T-helper 22 cell (primary cell): Measurements from ENCODE around the gene PSMD13.

ENCODE experiments used
- DNase-seq: peaks from one replicate; pipeline ENCODE4 v3.0.0-alpha.2; 2020; ENCODE audit warnings: low read depth

PSMD13 gene

DNA sequence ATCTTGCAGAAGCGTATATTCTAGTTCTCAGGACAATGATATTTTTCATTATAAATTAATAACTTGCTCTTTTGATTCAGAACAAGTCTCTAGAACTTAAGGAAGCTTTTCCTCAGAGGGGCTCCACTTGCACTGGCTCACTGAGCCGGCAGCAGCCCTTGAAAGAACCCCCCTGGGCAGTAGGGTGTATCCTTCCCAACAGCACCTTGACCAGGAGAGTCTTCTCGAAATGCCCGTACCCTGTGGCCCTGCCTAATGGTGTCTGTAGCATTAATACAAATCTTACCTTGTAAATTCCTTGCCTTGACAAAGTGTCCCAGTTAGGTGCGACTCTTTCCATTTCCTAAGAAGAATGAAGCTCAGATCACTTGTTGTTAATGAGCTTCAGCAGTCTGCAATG is 13.5 kb downstream of the PSMD13 start:
- no peak for DNase-seq

- peak; percentile 54 for DNase-seq
These were observed 14.0 kb downstream of the PSMD13 start for GRCh38 chr11:250740-251299.

GRCh38 chr11:251550-251949 is 14.8 kb downstream of the PSMD13 start:
- no peak for DNase-seq

- DNase-seq = no peak
These were observed 15.9 kb downstream of the PSMD13 start for GRCh38 chr11:252666-253065.

DNA sequence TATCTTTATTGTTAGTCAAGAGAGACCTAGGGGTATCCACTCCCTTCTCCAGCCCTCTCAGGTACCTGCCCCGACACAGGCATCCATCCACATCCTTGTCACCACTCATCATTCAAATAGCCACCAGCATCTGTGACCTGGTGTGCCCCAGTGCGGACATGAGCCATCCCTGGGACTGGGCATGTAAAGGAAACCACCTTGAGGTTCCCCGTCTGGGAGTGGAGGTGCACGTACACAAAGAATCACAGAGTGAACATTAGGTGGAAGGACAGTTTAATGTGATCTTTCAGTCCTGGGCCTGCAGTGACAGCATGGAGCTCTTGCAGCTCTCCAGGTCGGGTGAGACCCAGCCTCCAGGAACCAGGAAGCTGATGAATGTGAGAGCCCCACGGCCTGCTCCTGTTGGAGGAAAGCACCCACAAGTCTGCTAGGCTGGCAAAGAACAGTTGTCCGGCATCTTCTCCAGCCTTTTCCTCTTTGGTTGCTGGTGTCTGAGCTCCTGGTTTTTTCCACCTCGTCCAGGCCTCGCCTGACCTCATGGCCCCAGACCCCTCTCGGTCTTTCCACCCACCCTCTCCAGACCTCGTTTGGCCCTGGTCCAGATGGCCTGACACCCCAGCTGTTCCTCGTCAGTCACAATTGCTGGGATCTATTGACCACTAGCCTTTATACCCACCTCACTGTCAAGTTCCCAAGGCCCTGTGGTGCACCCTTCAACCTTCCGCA is 16.5 kb downstream of the PSMD13 start:
- no peak for DNase-seq

DNA sequence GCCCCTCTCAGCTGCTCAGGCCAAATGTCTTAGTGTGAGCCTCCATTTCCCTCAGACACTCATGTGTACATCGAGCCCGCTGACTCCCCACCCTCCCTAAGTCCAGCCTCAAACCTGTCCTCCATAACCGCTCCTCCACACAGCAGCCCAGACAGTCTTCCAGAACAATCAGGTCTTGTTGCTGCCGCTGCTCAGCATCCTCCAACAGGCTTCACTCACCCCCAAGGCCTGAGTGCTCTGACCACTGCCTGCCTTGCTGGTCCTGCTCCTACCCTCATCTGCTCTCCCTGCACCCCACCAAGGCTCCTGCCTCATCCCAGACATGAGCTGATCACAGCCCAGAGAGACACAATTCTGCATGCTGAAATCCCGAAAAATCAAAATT is 17.1 kb downstream of the PSMD13 start:
- no peak for DNase-seq

DNA sequence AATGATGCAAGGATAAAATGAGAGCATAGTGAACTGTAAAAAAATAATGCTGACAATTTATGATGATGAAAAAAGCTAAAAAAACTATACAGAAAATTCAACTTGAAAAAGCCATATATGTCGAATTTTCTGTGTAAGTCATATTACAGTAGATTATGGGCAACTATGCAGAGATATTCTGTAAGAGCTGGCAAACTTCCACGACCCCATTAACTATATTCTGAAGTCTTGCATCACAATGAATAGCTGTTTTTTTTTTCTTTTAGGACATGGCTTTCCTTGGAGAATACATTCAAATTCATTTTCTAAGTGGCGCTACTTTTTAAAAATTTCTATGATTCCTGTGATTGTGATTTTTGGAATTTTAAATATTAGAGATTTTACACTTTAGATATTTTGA is 18.4 kb downstream of the PSMD13 start:
- no peak for DNase-seq

DNA sequence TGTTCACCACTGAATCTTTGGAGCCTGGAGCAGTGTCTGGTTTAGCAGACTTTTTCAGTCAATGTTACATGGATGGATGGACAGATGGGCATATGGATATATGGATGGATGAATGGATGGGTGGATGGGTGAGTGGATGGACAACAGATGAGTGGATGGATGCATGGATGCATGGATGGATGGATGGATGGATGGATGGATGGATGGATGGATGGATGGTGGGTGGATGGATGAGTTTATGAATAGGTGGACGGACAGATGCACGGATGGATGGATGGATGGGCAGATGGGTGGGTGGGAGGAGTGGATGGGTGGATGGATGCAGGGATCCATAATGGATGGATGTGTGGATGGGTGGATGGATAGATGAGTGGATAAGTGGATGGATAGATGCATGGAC is 19.0 kb downstream of the PSMD13 start:
- DNase-seq = no peak

DNA sequence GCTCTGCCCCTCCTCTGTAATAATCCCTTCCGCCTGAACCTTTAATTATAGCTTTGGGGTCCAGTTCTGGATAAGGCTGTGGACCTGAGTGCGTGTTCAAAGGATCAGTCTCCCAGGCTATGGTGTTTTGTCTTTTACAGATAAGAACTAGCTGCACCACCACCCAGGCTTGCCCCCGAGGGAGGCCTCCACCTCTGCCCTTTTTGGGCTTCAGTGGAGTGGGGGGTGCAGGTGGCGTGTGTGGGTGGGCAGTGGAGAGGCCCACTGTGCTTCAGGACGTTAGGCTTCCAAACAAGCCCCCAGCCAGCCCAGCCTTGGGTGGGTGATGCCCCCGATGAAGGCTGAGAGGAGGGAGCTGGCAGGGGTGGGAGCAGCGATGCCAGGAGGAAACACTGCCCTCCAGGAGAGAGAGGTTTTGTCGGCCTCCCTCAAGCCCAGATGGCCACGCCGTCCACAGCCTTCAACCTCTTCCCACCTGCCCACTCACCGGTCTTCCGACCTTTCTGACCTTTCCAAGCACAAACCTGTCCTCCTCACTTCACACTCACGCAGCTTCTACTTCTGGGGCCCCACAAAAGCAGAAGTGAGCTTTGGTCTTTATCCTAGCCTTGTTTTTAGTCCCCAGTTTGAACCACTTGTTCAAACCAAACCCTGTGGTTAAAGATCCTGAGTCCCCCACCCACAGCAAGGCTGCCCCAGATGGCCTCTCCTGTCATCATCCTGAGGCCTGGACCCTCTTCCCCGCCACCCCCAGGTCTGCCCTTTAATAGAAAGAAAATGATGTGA is 20.4 kb downstream of the PSMD13 start:
- no peak for DNase-seq

- no peak for DNase-seq
These were observed 21.2 kb downstream of the PSMD13 start for GRCh38 chr11:257766-258493.

DNA sequence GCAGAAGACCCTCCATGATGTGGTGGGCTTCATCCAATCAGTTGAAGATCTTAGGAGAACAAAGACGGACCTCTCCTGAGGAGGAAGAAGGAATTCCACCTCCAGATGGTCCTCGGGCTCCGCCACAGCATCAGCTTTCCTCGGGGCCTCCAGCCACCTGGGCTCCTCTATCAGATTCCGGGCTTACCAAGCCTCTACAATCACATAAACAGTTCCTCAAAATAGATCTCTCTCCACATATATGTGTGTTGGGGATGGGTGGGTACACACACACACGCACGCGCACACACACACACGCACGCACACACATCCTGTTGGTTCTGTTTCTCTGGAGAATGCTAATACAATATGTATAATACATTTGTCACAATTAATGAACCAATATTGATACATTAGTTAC is 22.6 kb downstream of the PSMD13 start:
- no peak for DNase-seq

- DNase-seq = no peak
These were observed 24.8 kb downstream of the PSMD13 start for GRCh38 chr11:261624-262023.

GRCh38 chr11:266676-267439 is 30.1 kb downstream of the PSMD13 start:
- no peak for DNase-seq

GRCh38 chr11:267491-267994 is 30.8 kb downstream of the PSMD13 start:
- DNase-seq = peak; percentile 53

DNA sequence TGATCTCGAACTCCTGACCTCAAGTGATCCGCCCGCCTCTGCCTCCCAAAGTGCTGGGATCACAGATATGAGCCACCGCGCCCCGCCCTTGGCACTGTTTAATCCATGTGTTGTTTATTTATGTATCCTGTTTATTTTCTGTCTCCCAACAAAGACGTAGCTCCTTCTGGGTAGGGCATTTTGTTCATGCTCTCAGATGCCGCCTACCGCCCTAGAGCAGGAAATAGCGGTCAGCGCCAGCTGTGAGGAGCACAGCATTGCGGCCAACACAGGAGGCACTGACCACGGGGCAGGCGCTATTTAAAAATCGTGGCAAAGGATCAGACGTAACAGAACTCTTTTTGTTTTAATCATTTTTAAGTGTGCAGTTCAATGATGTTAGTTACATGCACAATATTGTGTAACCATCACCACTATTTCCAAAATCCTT is 32.0 kb downstream of the PSMD13 start:
- DNase-seq = peak; percentile 52

DNA sequence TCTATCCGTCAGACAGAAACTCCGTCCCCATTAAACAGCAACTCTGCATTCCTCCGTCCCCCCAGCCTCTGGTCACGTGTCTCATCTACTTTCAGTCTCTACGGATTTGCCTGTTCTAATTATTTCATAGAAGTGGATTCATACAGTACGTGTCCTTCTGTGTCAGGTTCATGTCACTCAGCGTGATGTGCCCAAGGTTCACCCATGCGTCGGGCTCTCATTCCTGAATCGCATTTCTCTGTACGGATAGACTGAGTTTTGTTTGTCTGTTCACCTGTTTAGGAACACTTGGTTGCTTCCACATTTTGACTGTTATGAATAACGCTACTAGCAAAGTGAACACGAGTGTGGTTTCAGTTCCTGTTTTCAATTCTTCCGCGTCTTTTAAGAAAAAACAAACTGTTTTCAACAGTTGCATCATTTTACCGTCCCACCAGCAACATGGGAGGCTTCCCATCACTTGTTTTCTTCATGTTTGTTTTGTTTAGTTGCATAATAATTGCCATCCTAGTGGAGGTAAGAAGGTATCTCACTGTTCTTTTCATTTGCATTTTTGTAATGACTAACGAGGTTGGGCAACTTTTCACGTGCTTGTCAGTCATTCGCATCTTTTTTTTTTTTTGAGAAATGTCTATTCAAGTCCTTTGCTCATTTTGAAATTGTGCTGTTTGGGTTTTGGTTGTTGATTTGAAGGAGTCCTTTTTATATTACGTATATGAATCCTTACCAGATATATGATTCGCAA is 32.5 kb downstream of the PSMD13 start:
- no peak for DNase-seq

DNA sequence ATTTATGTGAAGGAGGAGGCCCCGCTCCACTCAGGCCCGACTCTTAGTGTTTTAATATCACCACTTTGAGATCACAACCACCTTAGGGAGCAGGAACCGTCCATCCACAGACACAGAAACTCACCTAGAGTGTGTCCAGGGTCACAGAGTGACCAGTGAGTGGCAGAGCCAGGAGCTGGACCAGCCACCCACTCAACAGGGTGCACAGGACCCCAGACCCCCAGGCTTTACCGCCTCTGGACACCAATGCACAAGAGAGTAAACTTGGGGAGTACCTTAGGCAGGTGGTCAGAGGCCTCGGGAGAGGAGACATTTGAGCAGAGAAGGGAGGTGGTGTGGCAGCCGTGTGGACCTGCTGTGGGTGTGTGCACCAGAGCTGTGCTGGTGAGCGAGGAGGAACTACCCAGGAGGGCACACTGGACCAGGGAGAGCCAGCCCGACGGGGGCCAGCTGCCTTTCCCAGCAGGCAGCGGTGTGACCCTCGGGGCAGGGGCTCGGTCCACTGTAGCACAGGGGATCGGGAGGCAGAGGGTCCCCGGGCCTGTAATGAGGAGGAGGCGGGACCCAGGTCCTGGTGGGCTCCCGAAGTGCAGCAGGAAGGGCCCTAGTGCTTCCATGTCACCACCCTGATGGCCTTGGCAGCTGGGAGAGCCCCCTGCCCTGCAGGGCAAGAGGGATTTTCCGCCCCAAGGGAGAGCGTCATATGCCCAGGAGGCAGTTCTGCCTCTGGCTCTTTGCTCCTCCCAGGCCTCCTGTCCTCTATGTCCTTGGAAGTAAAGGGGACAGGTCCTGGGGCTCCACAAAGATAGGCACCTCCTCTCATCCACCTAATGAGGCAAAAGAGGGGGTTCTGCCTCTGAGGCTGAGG is 33.9 kb downstream of the PSMD13 start:
- DNase-seq = no peak

DNA sequence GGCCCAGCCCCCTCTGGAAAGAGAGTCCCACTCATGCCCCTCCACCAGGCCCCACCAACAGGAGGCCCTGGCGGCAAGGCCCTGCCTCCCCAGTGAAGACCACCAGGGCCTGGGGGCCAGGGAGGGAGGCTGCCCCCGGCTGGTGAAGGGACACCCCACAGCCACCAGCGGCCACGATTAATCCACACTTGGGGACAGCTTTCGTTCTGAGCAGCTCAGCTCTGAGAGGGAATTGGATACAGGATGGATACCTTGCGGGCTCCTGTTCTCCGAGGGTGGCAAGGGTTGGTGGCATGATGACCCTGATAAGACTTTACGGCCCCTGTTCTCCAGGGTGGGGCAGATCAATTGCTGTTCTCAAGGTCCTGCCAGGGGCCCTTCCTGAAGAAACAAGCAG is 34.5 kb downstream of the PSMD13 start:
- no peak for DNase-seq

DNA sequence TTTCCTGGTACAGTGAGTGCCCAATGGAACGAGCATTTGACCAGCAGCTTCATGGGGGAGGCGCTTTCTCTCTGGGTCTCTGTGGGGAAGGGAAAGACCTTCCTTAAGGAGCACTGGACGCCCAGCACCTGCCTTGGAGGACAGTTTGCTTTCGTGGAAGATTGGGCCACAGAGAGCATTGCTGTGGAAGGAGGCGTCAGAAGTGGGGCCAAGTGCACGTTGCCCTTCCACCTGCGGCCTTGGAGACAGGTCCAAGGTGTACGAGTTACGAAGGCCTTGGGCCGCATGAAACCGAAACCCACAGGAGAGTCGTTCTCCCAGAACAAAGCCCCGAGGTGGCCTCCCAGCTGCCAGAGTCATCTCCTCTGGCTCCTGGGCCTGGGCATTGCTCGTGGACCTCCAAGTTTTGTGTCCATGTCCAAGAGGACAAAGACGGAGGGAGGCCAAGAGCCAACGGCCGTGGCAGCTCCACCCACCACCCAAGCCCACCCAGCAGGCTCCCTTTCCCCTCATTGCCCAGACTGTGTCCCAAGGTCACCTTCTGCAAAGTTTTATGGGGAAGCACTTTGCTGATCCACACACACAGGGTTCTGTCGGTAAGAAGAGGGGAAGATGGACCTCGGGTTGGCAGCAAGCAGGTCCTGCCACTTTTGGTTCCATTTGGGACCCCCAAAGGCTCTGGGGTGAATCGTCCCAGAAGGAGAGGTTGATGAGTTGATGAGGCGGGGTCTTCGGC is 35.6 kb downstream of the PSMD13 start:
- no peak for DNase-seq

DNA sequence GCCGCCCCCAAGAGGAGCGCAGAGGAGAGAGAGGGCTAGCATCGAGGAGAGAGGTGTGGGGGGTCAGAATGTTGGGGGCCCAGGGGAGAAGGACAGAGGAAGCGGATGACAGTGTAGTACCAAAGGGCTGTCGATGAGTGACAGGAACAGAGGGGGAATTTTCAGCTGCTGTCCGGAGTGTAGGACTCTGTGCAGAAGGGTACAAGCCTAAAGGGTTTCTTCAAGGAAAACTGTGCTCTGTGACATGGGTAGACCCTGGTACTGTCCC is 36.1 kb downstream of the PSMD13 start:
- no peak for DNase-seq
